ENCODE measurements around the gene NAE1.
"Not testable (repeated sequence)": the region's sequence is repeated elsewhere in the genome, so short reads cannot be mapped to it uniquely, and the experiment has no call there.

Gene NAE1

DNA sequence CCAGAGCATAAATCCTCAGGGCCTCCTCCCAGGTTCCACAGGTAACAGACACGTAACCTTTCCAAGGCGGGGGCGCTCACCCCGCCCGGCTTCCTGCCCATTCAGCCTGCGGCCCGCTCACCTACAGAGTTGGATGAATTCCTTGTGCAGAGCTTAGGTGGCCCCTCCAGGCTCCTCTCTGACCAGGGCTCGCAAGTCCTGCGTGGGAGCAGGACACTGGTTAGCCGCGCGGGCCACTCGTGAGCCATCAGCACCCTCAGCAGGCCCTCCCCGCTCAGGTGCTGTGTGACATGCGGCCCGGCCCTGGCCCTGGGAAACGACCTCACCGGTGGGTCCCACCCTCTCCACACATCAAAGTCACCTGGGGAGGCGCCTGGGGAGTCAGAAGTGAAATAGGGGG lies 29.9 kb downstream of the NAE1 start:
- H3K27ac ChIP-seq (ENCODE audit: low read depth, low read length, poor library complexity, severe bottlenecking): no peak overlapping the region
- no peaks in the 10 kb centered on the region for H3K9me2 ChIP-seq (ENCODE audit: low read depth, low read length)
- H3K4me2 ChIP-seq (ENCODE audit: low read length): no peak overlapping the region
- no peaks in the 10 kb centered on the region for H3F3A ChIP-seq (ENCODE audit: insufficient read depth, low read length)
- no peak overlapping the region for H3K9ac ChIP-seq (ENCODE audit: low read length)
- no peak overlapping the region for H3K4me3 ChIP-seq (ENCODE audit: low read depth, low read length, poor library complexity, severe bottlenecking)
- no peaks in the 10 kb centered on the region for H3K9me3 ChIP-seq (ENCODE audit: low read length)
- no peaks in the 10 kb centered on the region for H4K20me1 ChIP-seq (ENCODE audit: insufficient read depth, low read length)
- no peak overlapping the region for H2AFZ ChIP-seq (ENCODE audit: low read length)
- peaks cover 41% of the 10 kb centered on the region for H3K36me3 ChIP-seq (ENCODE audit: insufficient read depth, low read length)
- no peak for TF ChIP-seq EZH2 (IDR thresholded peaks at IDR 0.05; ENCODE audit: borderline replicate concordance, low read length)
- TF ChIP-seq, protein P1, sequence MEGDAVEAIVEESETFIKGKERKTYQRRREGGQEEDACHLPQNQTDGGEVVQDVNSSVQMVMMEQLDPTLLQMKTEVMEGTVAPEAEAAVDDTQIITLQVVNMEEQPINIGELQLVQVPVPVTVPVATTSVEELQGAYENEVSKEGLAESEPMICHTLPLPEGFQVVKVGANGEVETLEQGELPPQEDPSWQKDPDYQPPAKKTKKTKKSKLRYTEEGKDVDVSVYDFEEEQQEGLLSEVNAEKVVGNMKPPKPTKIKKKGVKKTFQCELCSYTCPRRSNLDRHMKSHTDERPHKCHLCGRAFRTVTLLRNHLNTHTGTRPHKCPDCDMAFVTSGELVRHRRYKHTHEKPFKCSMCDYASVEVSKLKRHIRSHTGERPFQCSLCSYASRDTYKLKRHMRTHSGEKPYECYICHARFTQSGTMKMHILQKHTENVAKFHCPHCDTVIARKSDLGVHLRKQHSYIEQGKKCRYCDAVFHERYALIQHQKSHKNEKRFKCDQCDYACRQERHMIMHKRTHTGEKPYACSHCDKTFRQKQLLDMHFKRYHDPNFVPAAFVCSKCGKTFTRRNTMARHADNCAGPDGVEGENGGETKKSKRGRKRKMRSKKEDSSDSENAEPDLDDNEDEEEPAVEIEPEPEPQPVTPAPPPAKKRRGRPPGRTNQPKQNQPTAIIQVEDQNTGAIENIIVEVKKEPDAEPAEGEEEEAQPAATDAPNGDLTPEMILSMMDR (IDR thresholded peaks at IDR 0.05; ENCODE audit: low read length): no peak
- H3K27me3 ChIP-seq (ENCODE audit: insufficient read depth, low read length): no peaks in the 10 kb centered on the region
- no peaks in the 10 kb centered on the region for H3K4me1 ChIP-seq (ENCODE audit: insufficient read depth, low read length, severe bottlenecking)
- H3K79me2 ChIP-seq (ENCODE audit: insufficient read depth, low read length): no peaks in the 10 kb centered on the region

DNA sequence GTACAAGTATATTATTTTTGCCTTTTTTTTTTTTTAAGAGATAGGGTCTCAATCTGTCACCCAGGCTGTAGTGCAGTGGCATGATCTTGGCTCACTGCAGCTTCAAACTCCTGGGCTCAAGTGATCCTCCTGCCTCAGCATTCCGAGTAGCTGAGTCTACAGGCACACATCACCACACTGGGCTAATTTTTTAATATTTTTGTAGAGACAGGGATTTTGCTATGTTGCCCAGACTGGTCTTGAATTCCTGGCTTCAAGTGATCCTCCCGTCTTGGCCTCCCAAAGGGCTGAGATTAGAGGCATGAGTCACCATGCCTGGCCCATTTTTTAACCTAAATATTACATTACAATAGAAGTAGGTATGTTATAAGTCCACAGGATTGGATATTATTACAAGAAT lies 32.6 kb downstream of the NAE1 start:
- Histone ChIP-seq H3K4me2 (ENCODE audit: low read length) (no peak overlapping the region), H3F3A (ENCODE audit: insufficient read depth, low read length) (no peaks in the 10 kb centered on the region), H3K79me2 (ENCODE audit: insufficient read depth, low read length) (no peaks in the 10 kb centered on the region), H2AFZ (ENCODE audit: low read length) (no peak overlapping the region), H3K4me3 (ENCODE audit: low read depth, low read length, poor library complexity, severe bottlenecking) (no peak overlapping the region), H4K20me1 (ENCODE audit: insufficient read depth, low read length) (no peaks in the 10 kb centered on the region), H3K9me3 (ENCODE audit: low read length) (no peaks in the 10 kb centered on the region), H3K36me3 (ENCODE audit: insufficient read depth, low read length) (peaks cover 18% of the 10 kb centered on the region), H3K9ac (ENCODE audit: low read length) (no peak overlapping the region), H3K4me1 (ENCODE audit: insufficient read depth, low read length, severe bottlenecking) (no peaks in the 10 kb centered on the region), H3K9me2 (ENCODE audit: low read depth, low read length) (no peaks in the 10 kb centered on the region), H3K27me3 (ENCODE audit: insufficient read depth, low read length) (no peaks in the 10 kb centered on the region), H3K27ac (ENCODE audit: low read depth, low read length, poor library complexity, severe bottlenecking) (no peak overlapping the region)
- TF ChIP-seq, protein P1 (IDR thresholded peaks at IDR 0.05; ENCODE audit: low read length): no peak
- no peak for TF ChIP-seq EZH2 (IDR thresholded peaks at IDR 0.05; ENCODE audit: borderline replicate concordance, low read length)

DNA sequence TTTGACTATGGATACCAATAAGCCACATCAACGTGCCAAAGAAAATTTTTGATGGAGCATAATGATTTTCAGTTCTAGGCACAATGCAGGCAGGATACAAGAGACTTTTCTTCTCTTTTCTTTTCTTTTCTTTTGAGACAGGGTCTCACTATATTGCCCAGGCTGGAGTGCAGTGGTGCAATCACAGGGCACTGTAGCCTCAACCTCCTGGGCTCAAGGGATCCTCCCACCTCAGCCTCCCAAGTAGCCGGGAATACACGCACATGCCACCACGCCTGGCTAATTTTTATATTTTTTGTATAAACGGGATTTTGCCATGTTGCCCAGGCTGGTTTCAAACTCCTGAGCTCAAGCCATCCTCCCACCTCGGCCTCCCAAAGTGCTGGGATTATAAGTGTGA lies 36.8 kb downstream of the NAE1 start:
- not testable (repeated sequence) for H3K27me3 ChIP-seq (ENCODE audit: insufficient read depth, low read length); H3F3A ChIP-seq (ENCODE audit: insufficient read depth, low read length); H3K79me2 ChIP-seq (ENCODE audit: insufficient read depth, low read length); H4K20me1 ChIP-seq (ENCODE audit: insufficient read depth, low read length); H3K4me1 ChIP-seq (ENCODE audit: insufficient read depth, low read length, severe bottlenecking); H2AFZ ChIP-seq (ENCODE audit: low read length); H3K9me2 ChIP-seq (ENCODE audit: low read depth, low read length); H3K4me2 ChIP-seq (ENCODE audit: low read length); H3K27ac ChIP-seq (ENCODE audit: low read depth, low read length, poor library complexity, severe bottlenecking); H3K4me3 ChIP-seq (ENCODE audit: low read depth, low read length, poor library complexity, severe bottlenecking); H3K36me3 ChIP-seq (ENCODE audit: insufficient read depth, low read length); H3K9ac ChIP-seq (ENCODE audit: low read length); H3K9me3 ChIP-seq (ENCODE audit: low read length)

DNA sequence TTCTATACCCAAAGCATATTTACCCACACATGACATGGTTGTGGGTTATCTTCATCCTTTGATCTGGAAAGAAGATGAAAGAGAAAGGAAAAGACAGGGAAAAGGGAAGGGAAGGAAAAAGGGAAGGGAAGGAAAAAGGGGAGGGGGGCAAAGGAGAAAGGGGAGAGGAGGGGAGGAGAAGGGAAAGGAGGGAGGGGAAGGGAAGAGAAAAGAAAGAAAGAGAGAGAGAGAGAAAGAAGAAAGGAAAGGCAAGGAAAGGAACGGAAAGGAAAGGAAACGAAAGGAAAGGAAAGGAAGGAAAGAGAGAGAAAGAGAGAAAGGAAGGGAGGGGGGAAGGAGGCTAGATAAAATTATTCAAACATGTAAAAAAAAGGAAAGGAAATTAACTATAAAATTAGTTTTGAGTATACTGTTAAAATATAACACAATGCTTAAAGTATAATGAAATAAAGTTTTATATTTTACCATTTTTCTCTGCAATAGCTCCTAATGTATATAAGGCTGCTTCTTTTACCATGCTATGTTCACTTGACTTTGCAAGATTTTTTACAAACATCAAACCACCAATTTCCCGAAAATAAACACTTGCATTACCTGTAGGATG lies 40.5 kb downstream of the NAE1 start:
- Histone ChIP-seq H3K4me2 (ENCODE audit: low read length) (no peak overlapping the region), H3K79me2 (ENCODE audit: insufficient read depth, low read length) (no peaks in the 10 kb centered on the region), H3F3A (ENCODE audit: insufficient read depth, low read length) (no peaks in the 10 kb centered on the region), H3K9ac (ENCODE audit: low read length) (no peak overlapping the region), H3K27ac (ENCODE audit: low read depth, low read length, poor library complexity, severe bottlenecking) (no peak overlapping the region), H3K36me3 (ENCODE audit: insufficient read depth, low read length) (no peaks in the 10 kb centered on the region), H3K27me3 (ENCODE audit: insufficient read depth, low read length) (no peaks in the 10 kb centered on the region), H3K4me3 (ENCODE audit: low read depth, low read length, poor library complexity, severe bottlenecking) (no peak overlapping the region), H2AFZ (ENCODE audit: low read length) (no peak overlapping the region), H3K4me1 (ENCODE audit: insufficient read depth, low read length, severe bottlenecking) (no peaks in the 10 kb centered on the region), H4K20me1 (ENCODE audit: insufficient read depth, low read length) (no peaks in the 10 kb centered on the region), H3K9me2 (ENCODE audit: low read depth, low read length) (no peaks in the 10 kb centered on the region), H3K9me3 (ENCODE audit: low read length) (no peaks in the 10 kb centered on the region)
- TF ChIP-seq, protein P1 (IDR thresholded peaks at IDR 0.05; ENCODE audit: low read length): no peak
- no peak for TF ChIP-seq EZH2 (IDR thresholded peaks at IDR 0.05; ENCODE audit: borderline replicate concordance, low read length)
